ENCODE data around the gene LRRC43.
A peak's percentile ranks its signal among the peaks of the same experiment; 100 is the strongest.
"Not testable (repeated sequence)": the region's sequence is repeated elsewhere in the genome, so short reads cannot be mapped to it uniquely, and the experiment has no call there.

The LRRC43 gene

DNA sequence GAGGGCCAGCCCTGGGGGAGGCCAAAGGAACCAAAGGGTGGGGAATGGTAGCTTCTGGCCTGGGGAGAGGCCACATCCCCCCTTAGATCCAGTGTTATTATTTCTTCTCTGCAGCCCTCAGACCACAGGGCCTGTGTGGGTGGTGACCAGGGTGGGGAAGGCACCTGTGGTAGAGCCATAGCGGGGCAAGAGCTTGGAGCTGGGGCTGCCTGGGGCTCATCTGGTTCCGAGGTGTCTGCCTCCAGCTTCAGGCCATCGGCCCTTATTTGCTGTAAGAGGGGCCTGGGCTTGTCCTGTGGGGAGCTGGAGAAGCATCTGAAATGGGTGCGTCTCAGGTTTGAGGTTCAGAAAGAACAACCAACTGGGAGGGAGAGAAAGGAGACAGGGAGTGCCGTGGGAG is 18.5 kb downstream of the LRRC43 start:
- H3K4me1 ChIP-seq (ENCODE audit: control insufficient read depth, insufficient read depth, low read length): peaks cover 15% of the 10 kb centered on the region
- H3K9me3 ChIP-seq (ENCODE audit: control insufficient read depth, low read length): no peaks in the 10 kb centered on the region
- H3K4me3 ChIP-seq (ENCODE audit: low read length): no peak overlapping the region
- H3K9ac ChIP-seq (ENCODE audit: low read length): no peak overlapping the region
- no peaks in the 10 kb centered on the region for H3K36me3 ChIP-seq (ENCODE audit: control insufficient read depth, insufficient read depth, low read length)
- peaks cover 59% of the 10 kb centered on the region for H3K27me3 ChIP-seq (ENCODE audit: control insufficient read depth, insufficient read depth, low read length)

DNA sequence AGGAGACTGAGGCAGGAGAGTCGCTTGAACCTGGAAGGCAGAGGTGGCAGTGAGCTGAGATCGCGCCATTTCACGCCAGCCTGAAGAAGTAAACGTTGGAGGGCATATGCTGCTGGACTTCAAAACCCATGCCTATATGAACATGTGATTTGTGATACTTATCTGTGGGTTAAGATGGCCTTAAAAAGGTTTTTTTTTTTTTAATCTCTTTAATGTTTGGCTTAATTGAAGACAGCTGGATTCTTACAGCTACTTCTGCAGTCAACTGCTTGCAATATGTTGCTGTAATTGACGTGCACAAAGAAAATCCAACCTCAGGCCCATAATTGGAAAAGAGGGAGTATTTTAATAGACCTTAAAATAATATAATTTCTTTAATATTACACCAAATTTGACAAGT is 19.1 kb downstream of the LRRC43 start:
- Histone ChIP-seq H3K27me3 (ENCODE audit: control insufficient read depth, insufficient read depth, low read length) (peaks cover 59% of the 10 kb centered on the region), H3K9ac (ENCODE audit: low read length) (no peak overlapping the region), H3K4me1 (ENCODE audit: control insufficient read depth, insufficient read depth, low read length) (peaks cover 15% of the 10 kb centered on the region), H3K9me3 (ENCODE audit: control insufficient read depth, low read length) (no peaks in the 10 kb centered on the region), H3K4me3 (ENCODE audit: low read length) (no peak overlapping the region), H3K36me3 (ENCODE audit: control insufficient read depth, insufficient read depth, low read length) (no peaks in the 10 kb centered on the region)

DNA sequence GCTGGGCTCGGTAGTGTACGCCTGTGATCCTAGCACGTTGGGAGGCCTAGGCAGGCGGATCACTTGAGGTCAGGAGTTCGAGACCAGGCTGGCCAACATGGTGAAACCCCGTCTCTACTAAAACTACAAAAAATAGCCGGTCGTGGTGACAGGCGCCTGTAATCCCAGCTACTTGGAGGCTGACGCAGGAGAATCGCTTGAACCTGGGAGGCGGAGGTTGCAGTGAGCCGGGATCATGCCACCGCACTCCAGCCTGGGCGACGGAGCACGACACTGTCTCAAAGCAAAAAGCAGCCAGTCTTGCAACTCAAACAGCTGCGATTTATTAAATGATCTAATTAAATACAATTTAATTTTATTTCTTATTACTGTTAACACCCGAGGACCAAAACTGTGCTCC is 19.9 kb downstream of the LRRC43 start:
- not testable (repeated sequence) for H3K9ac ChIP-seq (ENCODE audit: low read length); H3K9me3 ChIP-seq (ENCODE audit: control insufficient read depth, low read length); H3K4me3 ChIP-seq (ENCODE audit: low read length); H3K36me3 ChIP-seq (ENCODE audit: control insufficient read depth, insufficient read depth, low read length)
- Histone ChIP-seq H3K27me3 (ENCODE audit: control insufficient read depth, insufficient read depth, low read length) (peaks cover 59% of the 10 kb centered on the region), H3K4me1 (ENCODE audit: control insufficient read depth, insufficient read depth, low read length) (peaks cover 15% of the 10 kb centered on the region)

DNA sequence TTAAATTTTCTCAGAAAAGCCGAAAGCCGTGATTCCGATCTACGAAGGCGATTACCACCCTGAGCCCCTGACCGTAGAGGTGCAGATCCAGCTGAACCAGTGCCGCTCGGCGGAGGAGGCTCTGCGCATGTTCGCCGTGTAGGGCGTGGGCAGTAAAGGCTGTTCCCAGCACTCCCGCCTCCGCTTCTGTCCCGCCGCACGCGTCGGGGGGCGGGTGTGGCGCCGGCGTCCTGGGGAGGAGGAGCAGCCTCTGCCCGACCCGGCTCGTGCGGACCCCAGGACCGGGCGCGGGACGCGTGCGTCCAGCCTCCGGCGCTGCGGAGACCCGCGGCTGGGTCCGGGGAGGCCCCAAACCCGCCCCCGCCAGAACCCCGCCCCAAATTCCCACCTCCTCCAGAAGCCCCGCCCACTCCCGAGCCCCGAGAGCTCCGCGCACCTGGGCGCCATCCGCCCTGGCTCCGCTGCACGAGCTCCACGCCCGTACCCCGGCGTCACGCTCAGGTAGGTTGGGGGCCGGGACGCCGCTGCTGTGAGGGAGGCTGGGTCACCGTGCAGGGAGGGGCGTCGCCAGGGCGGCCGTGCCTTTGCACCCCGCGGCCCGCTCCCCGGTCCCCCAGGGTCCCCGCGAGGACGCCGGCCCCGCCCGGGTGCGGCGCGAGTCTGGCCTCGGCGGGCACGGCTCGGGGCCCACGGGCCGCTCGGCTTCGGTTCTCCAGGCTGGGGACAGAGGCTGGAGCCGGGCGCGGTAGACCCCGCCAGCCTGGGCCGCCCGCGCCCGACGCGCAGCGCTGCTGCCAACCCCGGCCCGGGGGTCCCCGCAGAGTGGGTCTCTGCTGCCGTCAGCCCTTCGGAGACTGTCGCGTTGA is 20.6 kb downstream of the LRRC43 start, which contains the start of gene B3GNT4:
Gene B3GNT4, plus strand, starts transcription at position 409 of the 866 bp plus-strand sequence. CDS start 910 bp downstream, outside the sequence.
- Histone ChIP-seq H3K4me1 (ENCODE audit: control insufficient read depth, insufficient read depth, low read length) (peaks cover 15% of the 10 kb centered on the region), H3K9me3 (ENCODE audit: control insufficient read depth, low read length) (no peaks in the 10 kb centered on the region), H3K27me3 (ENCODE audit: control insufficient read depth, insufficient read depth, low read length) (peaks cover 59% of the 10 kb centered on the region), H3K4me3 (ENCODE audit: low read length) (no peak within 1 kb of the TSS), H3K36me3 (ENCODE audit: control insufficient read depth, insufficient read depth, low read length) (peaks cover 9% of the 10 kb centered on the region), H3K9ac (ENCODE audit: low read length) (peak within 1 kb of the TSS; percentile 15)

DNA sequence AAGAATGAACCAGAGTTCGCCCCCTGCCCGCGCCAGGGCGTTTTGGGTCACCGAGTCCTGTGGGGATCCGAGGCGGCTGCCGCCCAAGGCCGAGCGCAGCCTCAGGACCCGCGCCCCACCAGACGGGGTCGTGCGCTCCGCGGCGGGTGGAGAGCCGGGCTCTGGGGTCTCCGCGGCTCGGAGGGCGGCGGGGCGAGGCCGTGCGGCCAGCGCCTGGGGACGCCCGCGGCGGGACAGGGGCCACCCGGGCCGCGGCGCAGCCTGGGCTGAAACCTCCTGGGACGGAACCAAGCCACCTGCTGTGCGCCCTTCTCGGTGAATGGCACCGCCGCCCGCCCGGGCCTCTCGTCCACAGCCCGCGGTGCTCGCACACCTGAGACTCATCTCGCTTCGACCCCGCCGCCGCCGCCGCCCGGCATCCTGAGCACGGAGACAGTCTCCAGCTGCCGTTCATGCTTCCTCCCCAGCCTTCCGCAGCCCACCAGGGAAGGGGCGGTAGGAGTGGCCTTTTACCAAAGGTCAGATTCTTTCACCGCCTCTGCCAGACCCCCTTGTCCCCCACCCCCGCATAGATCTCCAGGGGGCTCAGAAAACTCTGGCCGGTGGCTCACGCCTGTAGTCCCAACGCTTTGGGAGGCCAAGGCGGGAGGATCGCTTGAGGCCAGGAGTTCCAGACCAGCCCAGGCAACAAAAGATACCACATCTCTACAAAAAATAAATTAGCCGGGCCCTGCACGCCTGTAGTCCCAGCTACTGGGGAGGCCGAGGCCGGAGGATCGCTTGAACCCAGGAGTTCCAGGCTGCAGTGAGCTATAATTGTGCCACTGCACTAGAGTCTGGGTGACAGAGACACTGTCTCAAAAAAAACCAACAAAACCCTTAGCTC is 21.5 kb downstream of the LRRC43 start:
- peaks cover 59% of the 10 kb centered on the region for H3K27me3 ChIP-seq (ENCODE audit: control insufficient read depth, insufficient read depth, low read length)
- H3K4me1 ChIP-seq (ENCODE audit: control insufficient read depth, insufficient read depth, low read length): peaks cover 15% of the 10 kb centered on the region
- peaks cover 9% of the 10 kb centered on the region for H3K36me3 ChIP-seq (ENCODE audit: control insufficient read depth, insufficient read depth, low read length)
- no peak overlapping the region for H3K4me3 ChIP-seq (ENCODE audit: low read length)
- no peaks in the 10 kb centered on the region for H3K9me3 ChIP-seq (ENCODE audit: control insufficient read depth, low read length)
- H3K9ac ChIP-seq (ENCODE audit: low read length): peak overlapping the region; percentile 15

DNA sequence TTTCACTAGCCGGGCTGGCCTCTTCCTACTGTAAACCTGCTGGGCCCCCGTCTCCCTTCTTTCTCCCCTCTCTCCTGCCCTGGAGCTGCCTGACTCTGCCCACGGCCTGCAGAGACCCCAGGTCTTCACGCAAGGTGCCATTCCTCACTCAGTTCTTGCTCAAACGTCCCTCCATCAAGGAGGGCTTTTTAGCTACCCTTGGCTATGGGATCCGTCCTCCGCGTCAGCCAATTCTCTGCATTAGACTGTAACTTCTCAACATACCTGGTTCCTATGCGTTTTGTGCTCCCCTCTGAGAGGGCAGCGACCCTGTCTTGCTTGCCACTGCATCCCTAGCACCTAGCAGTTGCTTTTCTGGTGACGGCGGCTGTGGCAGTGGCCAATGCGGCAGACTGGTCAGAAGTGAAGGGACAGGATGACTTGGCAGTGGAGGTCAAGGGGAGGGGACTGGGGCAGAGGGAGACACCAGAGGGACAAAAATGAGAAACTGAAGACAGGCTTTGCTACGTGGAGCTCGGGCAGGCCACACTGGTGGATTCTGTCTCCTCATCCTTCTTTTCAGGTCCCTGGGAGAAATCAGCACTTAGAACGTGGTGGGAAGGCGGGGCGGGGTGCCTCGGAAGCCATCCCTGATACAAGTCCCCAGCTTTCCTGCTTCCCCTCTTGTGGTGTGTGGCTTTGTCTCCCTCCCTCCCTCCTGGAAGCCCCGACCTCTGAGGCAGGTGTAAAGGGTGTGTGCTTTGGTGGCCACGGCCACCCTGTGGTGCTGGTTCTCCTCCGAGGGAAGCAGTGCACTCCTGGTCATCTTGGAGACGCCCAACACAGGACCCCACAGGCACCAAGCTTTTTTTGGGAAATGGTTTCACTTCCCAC is 22.4 kb downstream of the LRRC43 start:
- no peak overlapping the region for H3K9ac ChIP-seq (ENCODE audit: low read length)
- no peaks in the 10 kb centered on the region for H3K9me3 ChIP-seq (ENCODE audit: control insufficient read depth, low read length)
- peaks cover 9% of the 10 kb centered on the region for H3K36me3 ChIP-seq (ENCODE audit: control insufficient read depth, insufficient read depth, low read length)
- peaks cover 53% of the 10 kb centered on the region for H3K27me3 ChIP-seq (ENCODE audit: control insufficient read depth, insufficient read depth, low read length)
- H3K4me3 ChIP-seq (ENCODE audit: low read length): no peak overlapping the region
- H3K4me1 ChIP-seq (ENCODE audit: control insufficient read depth, insufficient read depth, low read length): peaks cover 13% of the 10 kb centered on the region

- Histone ChIP-seq H3K4me3 (ENCODE audit: low read length) (no peak overlapping the region), H3K9ac (ENCODE audit: low read length) (no peak overlapping the region), H3K36me3 (ENCODE audit: control insufficient read depth, insufficient read depth, low read length) (peaks cover 9% of the 10 kb centered on the region), H3K4me1 (ENCODE audit: control insufficient read depth, insufficient read depth, low read length) (peaks cover 6% of the 10 kb centered on the region), H3K9me3 (ENCODE audit: control insufficient read depth, low read length) (no peaks in the 10 kb centered on the region), H3K27me3 (ENCODE audit: control insufficient read depth, insufficient read depth, low read length) (peaks cover 43% of the 10 kb centered on the region)
Measured at GRCh38 chr12:122206111-122206881, 23.4 kb downstream of the LRRC43 start.

- Histone ChIP-seq H3K36me3 (ENCODE audit: control insufficient read depth, insufficient read depth, low read length) (peaks cover 9% of the 10 kb centered on the region), H3K4me1 (ENCODE audit: control insufficient read depth, insufficient read depth, low read length) (peaks cover 6% of the 10 kb centered on the region), H3K27me3 (ENCODE audit: control insufficient read depth, insufficient read depth, low read length) (peaks cover 38% of the 10 kb centered on the region), H3K9ac (ENCODE audit: low read length) (no peak overlapping the region), H3K4me3 (ENCODE audit: low read length) (no peak overlapping the region), H3K9me3 (ENCODE audit: control insufficient read depth, low read length) (no peaks in the 10 kb centered on the region)
Measured at GRCh38 chr12:122206976-122207375, 24.1 kb downstream of the LRRC43 start.

GRCh38 chr12:122207391-122207790 is 24.5 kb downstream of the LRRC43 start:
- peaks cover 34% of the 10 kb centered on the region for H3K27me3 ChIP-seq (ENCODE audit: control insufficient read depth, insufficient read depth, low read length)
- H3K36me3 ChIP-seq (ENCODE audit: control insufficient read depth, insufficient read depth, low read length): peaks cover 9% of the 10 kb centered on the region
- no peaks in the 10 kb centered on the region for H3K9me3 ChIP-seq (ENCODE audit: control insufficient read depth, low read length)
- H3K9ac ChIP-seq (ENCODE audit: low read length): no peak overlapping the region
- H3K4me1 ChIP-seq (ENCODE audit: control insufficient read depth, insufficient read depth, low read length): peaks cover 6% of the 10 kb centered on the region
- no peak overlapping the region for H3K4me3 ChIP-seq (ENCODE audit: low read length)

GRCh38 chr12:122208073-122208820 is 25.3 kb downstream of the LRRC43 start:
- H3K36me3 ChIP-seq (ENCODE audit: control insufficient read depth, insufficient read depth, low read length): peaks cover 9% of the 10 kb centered on the region
- peaks cover 29% of the 10 kb centered on the region for H3K27me3 ChIP-seq (ENCODE audit: control insufficient read depth, insufficient read depth, low read length)
- no peaks in the 10 kb centered on the region for H3K9me3 ChIP-seq (ENCODE audit: control insufficient read depth, low read length)
- peaks cover under 1% of the 10 kb centered on the region for H3K4me1 ChIP-seq (ENCODE audit: control insufficient read depth, insufficient read depth, low read length)
- H3K9ac ChIP-seq (ENCODE audit: low read length): no peak overlapping the region
- H3K4me3 ChIP-seq (ENCODE audit: low read length): no peak overlapping the region

Measured in mucosa of stomach (tissue), 1 donor.